Gastrocnemius medialis (tissue), 4 donors: ENCODE data around the gene STARD7. TPM values are rescaled to one million over a fixed set of nuclear protein-coding genes. Genes with fewer than 3 reads are reported as not detected.
A peak's percentile ranks its signal among the peaks of the same experiment; 100 is the strongest.

ENCODE experiments used
- ATAC-seq, 2 donors: fragments of 150-250 bp; one replicate each; pipeline ENCODE4 v1.9.1; 2016
- DNase-seq, 2 donors: peaks; one replicate each; pipeline ENCODE4 v3.0.0-alpha.2; 2019
- H3K27ac ChIP-seq, 4 donors: fragments of 200-600 bp; sonication (generic); 1 replicate in 1 of 4; 2 replicates in 3 of 4; pipeline ENCODE4 v1.5.1; 2016 to 2018; ENCODE audit warnings: mild to moderate bottlenecking in 2 of 4, moderate library complexity in 1 of 4
- H3K27me3 ChIP-seq, 3 donors: fragments of 200-600 bp; sonication (generic) in 2 of 3; 1 replicate in 1 of 3; 2 replicates in 2 of 3; pipeline versions ENCODE4 v1.5.1 to v1.6.0; 2016 to 2019; ENCODE audit warnings: mild to moderate bottlenecking in 1 of 3, moderate library complexity in 1 of 3
- H3K36me3 ChIP-seq, 2 donors: fragments of 200-600 bp; sonication (generic) in 1 of 2; one replicate each; pipeline ENCODE4 v1.5.1; 2017 to 2018
- H3K4me1 ChIP-seq, 2 donors: fragments of 200-600 bp; sonication (generic) in 1 of 2; one replicate each; pipeline ENCODE4 v1.5.1; 2016 to 2017; ENCODE audit warnings: mild to moderate bottlenecking in 2 of 2
- H3K4me3 ChIP-seq, 4 donors: fragments of 200-600 bp; sonication (generic) in 3 of 4; 1 replicate in 1 of 4; 2 replicates in 3 of 4; pipeline ENCODE4 v1.5.1; 2016 to 2019; ENCODE audit warnings: mild to moderate bottlenecking in 2 of 4
- H3K9me3 ChIP-seq, 3 donors: fragments of 200-600 bp; sonication (generic) in 2 of 3; 1 replicate in 1 of 3; 2 replicates in 2 of 3; pipeline ENCODE4 v1.5.1; 2016 to 2019
- POLR2A ChIP-seq, 2 donors: fragments of 450-650 bp; IDR thresholded peaks; one replicate each; pipeline ENCODE4 v1.6.1; 2017; ENCODE audit warnings: antibody characterized with exemption in 2 of 2, mild to moderate bottlenecking in 2 of 2, moderate library complexity in 2 of 2
- in situ Hi-C, 4 donors: fragments of 200-750 bp; cut with MboI; loops; one replicate each; pipeline versions ENCODE4 v1.15.0 to v1.8.0; 2017; ENCODE audit warnings: low sequenced_read_pairs in 4 of 4
- intact Hi-C: fragments of 100-400 bp; cut with DNase I; formaldehyde crosslinking; loops from one replicate; pipeline ENCODE4 v1.15.1; 2023; ENCODE audit warnings: low total_unique reads
- total RNA-seq, 4 donors: library from RNA; depleted of rRNA; stranded (reverse); fragments of >200 nt; gene quantifications; one replicate each; pipeline versions ENCODE4 v1.1.0 to v1.2.3, GENCODE V29; 2016
- TF ChIP-seq, protein P1 (sequence below), 5 experiments: fragments of 450-650 bp in 3 of 5; fragments of 200-600 bp in 2 of 5; sonication (generic) in 2 of 5; IDR thresholded peaks in 4 of 5; conservative IDR thresholded peaks in 1 of 5; 1 replicate in 4 of 5; 2 replicates in 1 of 5; pipeline ENCODE4 v1.5.1; 2016 to 2019; ENCODE audit warnings: antibody characterized with exemption in 5 of 5, mild to moderate bottlenecking in 3 of 5, moderate library complexity in 3 of 5

STARD7 gene
- total RNA-seq, 4 donors from 2014 or later, result 237 to 512 (median 313) TPM

DNA sequence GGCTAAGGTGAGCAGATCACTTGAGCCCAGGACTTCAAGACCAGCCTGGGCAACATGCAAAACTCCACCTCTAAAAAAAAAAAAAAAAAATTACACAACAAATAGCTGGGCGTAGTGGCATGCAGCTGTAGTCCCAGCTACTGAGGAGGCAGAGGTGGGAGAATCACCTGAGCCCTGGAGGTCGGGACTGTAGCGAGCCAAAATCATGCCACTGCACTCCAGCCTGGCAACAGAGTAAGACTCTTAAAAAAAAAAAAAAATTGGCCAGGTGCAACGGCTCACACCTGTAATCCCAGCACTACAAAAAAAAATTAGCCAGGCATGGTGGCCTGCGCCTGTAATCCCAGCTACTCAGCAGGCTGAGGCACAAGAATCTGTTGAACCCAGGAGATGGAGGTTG, 7.3 kb downstream of the STARD7 start:
- Histone ChIP-seq H3K27me3 (no peaks in the 10 kb centered on the region), H3K9me3 (no peaks in the 10 kb centered on the region), H3K27ac (peak overlapping the region; percentile 90 to 99 (median 98)), H3K36me3 (no peaks in the 10 kb centered on the region), H3K4me3 (peak overlapping the region in 1 of 4 donors; percentile 58), H3K4me1 (peaks cover 88 to 91% of the 10 kb centered on the region in 2 donors)
- TF ChIP-seq POLR2A (IDR thresholded peaks at IDR 0.05), result no peak
- TF ChIP-seq, protein P1, sequence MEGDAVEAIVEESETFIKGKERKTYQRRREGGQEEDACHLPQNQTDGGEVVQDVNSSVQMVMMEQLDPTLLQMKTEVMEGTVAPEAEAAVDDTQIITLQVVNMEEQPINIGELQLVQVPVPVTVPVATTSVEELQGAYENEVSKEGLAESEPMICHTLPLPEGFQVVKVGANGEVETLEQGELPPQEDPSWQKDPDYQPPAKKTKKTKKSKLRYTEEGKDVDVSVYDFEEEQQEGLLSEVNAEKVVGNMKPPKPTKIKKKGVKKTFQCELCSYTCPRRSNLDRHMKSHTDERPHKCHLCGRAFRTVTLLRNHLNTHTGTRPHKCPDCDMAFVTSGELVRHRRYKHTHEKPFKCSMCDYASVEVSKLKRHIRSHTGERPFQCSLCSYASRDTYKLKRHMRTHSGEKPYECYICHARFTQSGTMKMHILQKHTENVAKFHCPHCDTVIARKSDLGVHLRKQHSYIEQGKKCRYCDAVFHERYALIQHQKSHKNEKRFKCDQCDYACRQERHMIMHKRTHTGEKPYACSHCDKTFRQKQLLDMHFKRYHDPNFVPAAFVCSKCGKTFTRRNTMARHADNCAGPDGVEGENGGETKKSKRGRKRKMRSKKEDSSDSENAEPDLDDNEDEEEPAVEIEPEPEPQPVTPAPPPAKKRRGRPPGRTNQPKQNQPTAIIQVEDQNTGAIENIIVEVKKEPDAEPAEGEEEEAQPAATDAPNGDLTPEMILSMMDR (IDR thresholded peaks at IDR 0.05 in 4 of 5, conservative IDR thresholded peaks at IDR 0.05 in 1 of 5), result no peak
- intact Hi-C loops (no loop called here), in situ Hi-C loops (loop anchor here in 3 of 4 donors (5.0 to 10.0 kb wide), 2 partner anchors 53 to 61 kb away; no protein-coding TSS in a partner anchor)
- DNase-seq, result no peak
- no peak for ATAC-seq

DNA sequence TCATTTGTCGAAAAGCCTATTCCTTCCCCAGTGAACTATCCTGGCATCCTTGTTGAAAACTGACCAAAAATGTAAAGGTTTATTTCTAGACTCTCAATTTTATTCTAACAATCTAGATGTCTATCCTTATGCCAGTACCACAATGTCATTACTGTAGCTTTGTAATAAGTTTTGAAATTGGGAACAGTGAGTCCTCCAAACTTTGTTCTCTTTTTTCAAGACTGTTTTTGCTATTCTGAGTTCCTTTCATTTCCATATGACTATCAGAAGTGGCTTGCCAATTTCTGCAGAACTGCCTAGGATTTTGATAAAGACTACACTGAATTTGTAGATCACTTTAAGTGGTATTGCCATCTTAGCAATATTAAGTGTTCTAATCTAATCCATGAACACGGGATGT, 9.7 kb downstream of the STARD7 start:
- in situ Hi-C loops (no loop called here), intact Hi-C loops (no loop called here)
- no peaks in the 10 kb centered on the region for H3K9me3 ChIP-seq
- H3K27me3 ChIP-seq, result no peaks in the 10 kb centered on the region
- H3K36me3 ChIP-seq, result peaks cover 0 to 15% of the 10 kb centered on the region in 2 donors
- H3K4me3 ChIP-seq, result no peak overlapping the region
- DNase-seq (no peak), ATAC-seq (no peak)
- TF ChIP-seq, protein P1 (IDR thresholded peaks at IDR 0.05 in 4 of 5, conservative IDR thresholded peaks at IDR 0.05 in 1 of 5), result no peak
- TF ChIP-seq POLR2A (IDR thresholded peaks at IDR 0.05), result no peak
- peak overlapping the region; percentile 61 to 99 (median 94) for H3K27ac ChIP-seq
- peaks cover 79 to 80% of the 10 kb centered on the region in 2 donors for H3K4me1 ChIP-seq

DNA sequence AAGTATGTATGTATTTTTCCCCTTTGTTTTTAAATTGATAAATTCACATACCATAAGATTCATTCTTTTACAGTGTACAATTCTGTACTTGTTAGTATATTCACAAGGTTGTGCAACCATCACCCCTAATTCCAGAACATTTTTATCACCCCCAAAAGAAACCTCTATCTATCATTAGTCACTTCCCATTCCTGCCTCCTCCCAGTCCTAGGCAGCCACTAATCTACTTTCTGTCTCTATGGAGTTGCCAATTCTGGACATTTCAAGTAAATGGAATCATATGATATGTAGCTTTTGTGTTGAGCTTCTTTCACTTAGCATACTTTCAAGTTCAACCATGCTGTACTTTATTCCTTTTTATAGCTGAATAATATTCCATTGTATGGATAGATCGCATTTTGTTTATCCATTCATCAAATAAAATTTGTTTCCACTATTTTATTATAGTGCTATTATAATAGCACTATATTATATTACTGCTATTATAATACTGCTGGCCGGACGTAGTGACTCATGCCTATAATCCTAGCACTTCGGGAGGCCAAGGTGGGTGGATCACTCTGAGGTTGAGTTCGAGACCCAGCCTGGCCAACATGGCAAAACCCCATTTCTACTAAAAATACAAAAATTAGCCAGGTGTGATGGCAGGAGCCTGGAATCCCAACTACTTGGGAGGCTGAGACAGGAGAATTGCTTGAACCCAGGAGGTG, 10.9 kb downstream of the STARD7 start:
- TF ChIP-seq, protein P1 (IDR thresholded peaks at IDR 0.05 in 4 of 5, conservative IDR thresholded peaks at IDR 0.05 in 1 of 5), result no peak
- TF ChIP-seq POLR2A (IDR thresholded peaks at IDR 0.05), result no peak
- Histone ChIP-seq H3K9me3 (no peaks in the 10 kb centered on the region), H3K27me3 (no peaks in the 10 kb centered on the region), H3K27ac (peak overlapping the region; percentile 61 to 99 (median 94)), H3K4me1 (peaks cover 67 to 68% of the 10 kb centered on the region in 2 donors), H3K4me3 (no peak overlapping the region), H3K36me3 (peaks cover 0 to 27% of the 10 kb centered on the region in 2 donors)
- in situ Hi-C loops (no loop called here), intact Hi-C loops (no loop called here)
- ATAC-seq (no peak), DNase-seq (no peak)

DNA sequence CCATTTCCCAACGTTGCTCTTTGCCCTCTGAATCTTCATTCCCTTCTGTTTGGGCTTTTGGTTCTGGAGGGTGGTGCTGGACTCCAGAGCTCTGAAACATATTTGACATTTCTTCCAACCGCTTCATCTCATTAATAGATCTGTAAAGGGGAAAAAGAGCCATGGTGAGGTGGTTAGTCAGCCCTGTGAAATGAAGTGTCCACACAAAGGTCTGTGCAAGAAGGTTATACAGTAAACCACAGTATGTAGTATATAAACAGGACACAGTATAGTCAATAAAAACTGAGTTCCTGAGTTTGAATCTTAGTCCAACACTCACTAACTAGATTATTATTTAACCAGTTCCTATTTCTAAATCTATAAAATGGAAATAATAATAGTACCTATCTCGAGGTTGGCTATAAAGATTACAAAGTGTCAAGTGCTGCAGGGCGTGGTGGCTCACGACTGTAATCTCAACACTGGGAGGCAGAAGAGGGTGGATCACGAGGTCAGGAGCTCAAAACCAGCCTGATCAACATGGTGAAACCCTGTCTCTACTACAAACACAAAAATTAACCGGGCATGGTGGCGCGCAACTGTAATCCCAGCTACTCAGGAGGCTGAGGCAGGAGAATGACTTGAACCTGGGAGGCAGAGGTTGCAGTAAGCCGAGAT, 13.1 kb downstream of the STARD7 start:
- Histone ChIP-seq H3K9me3 (no peaks in the 10 kb centered on the region), H3K36me3 (peaks cover 0 to 48% of the 10 kb centered on the region in 2 donors), H3K27me3 (no peaks in the 10 kb centered on the region), H3K27ac (peak overlapping the region; percentile 50 to 99 (median 76)), H3K4me1 (peaks cover 46% of the 10 kb centered on the region in 2 donors), H3K4me3 (no peak overlapping the region)
- no peak for DNase-seq
- ATAC-seq, result peak in 1 of 2 donors; percentile 55
- in situ Hi-C loops (no loop called here), intact Hi-C loops (no loop called here)
- TF ChIP-seq, protein P1 (IDR thresholded peaks at IDR 0.05 in 4 of 5, conservative IDR thresholded peaks at IDR 0.05 in 1 of 5), result no peak
- TF ChIP-seq POLR2A (IDR thresholded peaks at IDR 0.05), result no peak
